ENCODE measurements around the gene ZBTB20.

Gene ZBTB20

DNA sequence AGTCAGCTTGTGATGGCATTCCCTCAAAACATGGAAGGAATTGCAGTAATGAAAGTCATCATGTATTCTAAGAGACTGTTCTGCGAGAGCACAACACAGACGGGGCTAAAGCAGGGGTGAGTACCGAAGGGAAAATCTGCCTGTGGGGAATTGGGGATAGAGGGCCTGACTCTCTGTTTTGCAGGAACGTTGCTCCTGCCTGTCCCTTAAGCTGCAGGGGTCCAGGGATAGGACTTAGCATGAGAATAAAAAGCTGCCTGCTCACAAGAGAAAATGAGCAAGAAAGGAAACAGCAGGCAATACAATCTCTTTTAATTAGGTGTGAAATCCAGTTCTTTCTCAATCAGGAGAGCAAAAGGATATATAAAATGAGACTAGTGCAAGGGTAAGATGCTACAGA lies 791.0 kb downstream of the ZBTB20 start:
- TF ChIP-seq POLR2AphosphoS5 (IDR thresholded peaks at IDR 0.05; ENCODE audit: low read depth, low read length), result no peak
- no peak for TF ChIP-seq TAF1 (IDR thresholded peaks at IDR 0.05; ENCODE audit: borderline replicate concordance, insufficient read depth, low read length)
- TF ChIP-seq SIN3A (IDR thresholded peaks at IDR 0.05; ENCODE audit: borderline replicate concordance, insufficient read depth, low read length), result no peak
- TF ChIP-seq, protein P1, sequence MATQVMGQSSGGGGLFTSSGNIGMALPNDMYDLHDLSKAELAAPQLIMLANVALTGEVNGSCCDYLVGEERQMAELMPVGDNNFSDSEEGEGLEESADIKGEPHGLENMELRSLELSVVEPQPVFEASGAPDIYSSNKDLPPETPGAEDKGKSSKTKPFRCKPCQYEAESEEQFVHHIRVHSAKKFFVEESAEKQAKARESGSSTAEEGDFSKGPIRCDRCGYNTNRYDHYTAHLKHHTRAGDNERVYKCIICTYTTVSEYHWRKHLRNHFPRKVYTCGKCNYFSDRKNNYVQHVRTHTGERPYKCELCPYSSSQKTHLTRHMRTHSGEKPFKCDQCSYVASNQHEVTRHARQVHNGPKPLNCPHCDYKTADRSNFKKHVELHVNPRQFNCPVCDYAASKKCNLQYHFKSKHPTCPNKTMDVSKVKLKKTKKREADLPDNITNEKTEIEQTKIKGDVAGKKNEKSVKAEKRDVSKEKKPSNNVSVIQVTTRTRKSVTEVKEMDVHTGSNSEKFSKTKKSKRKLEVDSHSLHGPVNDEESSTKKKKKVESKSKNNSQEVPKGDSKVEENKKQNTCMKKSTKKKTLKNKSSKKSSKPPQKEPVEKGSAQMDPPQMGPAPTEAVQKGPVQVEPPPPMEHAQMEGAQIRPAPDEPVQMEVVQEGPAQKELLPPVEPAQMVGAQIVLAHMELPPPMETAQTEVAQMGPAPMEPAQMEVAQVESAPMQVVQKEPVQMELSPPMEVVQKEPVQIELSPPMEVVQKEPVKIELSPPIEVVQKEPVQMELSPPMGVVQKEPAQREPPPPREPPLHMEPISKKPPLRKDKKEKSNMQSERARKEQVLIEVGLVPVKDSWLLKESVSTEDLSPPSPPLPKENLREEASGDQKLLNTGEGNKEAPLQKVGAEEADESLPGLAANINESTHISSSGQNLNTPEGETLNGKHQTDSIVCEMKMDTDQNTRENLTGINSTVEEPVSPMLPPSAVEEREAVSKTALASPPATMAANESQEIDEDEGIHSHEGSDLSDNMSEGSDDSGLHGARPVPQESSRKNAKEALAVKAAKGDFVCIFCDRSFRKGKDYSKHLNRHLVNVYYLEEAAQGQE (IDR thresholded peaks at IDR 0.05; ENCODE audit: insufficient read depth in 1 of 2, low read depth in 2 of 2, low read length in 2 of 2), result no peak
- TF ChIP-seq FOXP2 (optimal IDR thresholded peaks at IDR 0.05; ENCODE audit: borderline replicate concordance, extremely low read depth, extremely low read length, insufficient read depth), result no peak

DNA sequence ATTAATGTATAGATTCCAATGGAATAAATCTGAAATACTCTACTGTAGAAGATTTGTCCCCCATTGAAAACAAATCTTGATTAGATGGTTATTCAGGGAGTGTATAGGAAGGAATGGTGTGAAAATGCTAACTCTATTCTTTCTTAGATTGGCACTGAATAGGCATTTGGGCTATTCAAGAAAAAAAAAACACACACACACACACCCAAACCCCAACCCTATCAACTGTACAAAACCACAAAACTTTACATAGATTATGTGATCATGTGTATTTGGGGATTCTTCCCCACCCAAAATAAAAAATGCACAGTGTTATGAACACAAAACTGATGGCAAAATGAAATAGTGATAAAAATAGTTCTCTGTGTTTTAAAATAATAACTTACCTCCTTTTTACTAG lies 791.4 kb downstream of the ZBTB20 start:
- TF ChIP-seq SIN3A (IDR thresholded peaks at IDR 0.05; ENCODE audit: borderline replicate concordance, insufficient read depth, low read length) (no peak), TAF1 (IDR thresholded peaks at IDR 0.05; ENCODE audit: borderline replicate concordance, insufficient read depth, low read length) (no peak), FOXP2 (optimal IDR thresholded peaks at IDR 0.05; ENCODE audit: borderline replicate concordance, extremely low read depth, extremely low read length, insufficient read depth) (no peak), POLR2AphosphoS5 (IDR thresholded peaks at IDR 0.05; ENCODE audit: low read depth, low read length) (no peak)
- TF ChIP-seq, protein P1 (IDR thresholded peaks at IDR 0.05; ENCODE audit: insufficient read depth in 1 of 2, low read depth in 2 of 2, low read length in 2 of 2), result no peak

DNA sequence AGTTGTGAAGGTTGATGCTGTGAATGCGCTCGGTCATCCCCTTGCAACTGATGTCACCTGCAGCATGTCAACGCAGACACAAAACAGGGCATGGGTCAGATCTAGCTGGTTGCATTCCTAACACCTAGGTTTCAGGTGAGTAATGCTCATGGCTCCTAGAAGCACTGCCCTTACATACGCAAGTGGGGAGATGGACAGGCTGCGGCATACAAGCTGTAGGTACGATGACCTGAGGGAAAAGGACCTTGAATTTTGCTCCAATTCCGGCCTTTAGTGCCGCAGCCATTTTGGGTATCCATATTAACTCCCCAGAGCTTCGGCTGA lies 795.3 kb downstream of the ZBTB20 start:
- TF ChIP-seq, protein P1 (IDR thresholded peaks at IDR 0.05; ENCODE audit: insufficient read depth in 1 of 2, low read depth in 2 of 2, low read length in 2 of 2), result no peak
- TF ChIP-seq POLR2AphosphoS5 (IDR thresholded peaks at IDR 0.05; ENCODE audit: low read depth, low read length) (no peak), FOXP2 (optimal IDR thresholded peaks at IDR 0.05; ENCODE audit: borderline replicate concordance, extremely low read depth, extremely low read length, insufficient read depth) (no peak), TAF1 (IDR thresholded peaks at IDR 0.05; ENCODE audit: borderline replicate concordance, insufficient read depth, low read length) (no peak), SIN3A (IDR thresholded peaks at IDR 0.05; ENCODE audit: borderline replicate concordance, insufficient read depth, low read length) (no peak)

DNA sequence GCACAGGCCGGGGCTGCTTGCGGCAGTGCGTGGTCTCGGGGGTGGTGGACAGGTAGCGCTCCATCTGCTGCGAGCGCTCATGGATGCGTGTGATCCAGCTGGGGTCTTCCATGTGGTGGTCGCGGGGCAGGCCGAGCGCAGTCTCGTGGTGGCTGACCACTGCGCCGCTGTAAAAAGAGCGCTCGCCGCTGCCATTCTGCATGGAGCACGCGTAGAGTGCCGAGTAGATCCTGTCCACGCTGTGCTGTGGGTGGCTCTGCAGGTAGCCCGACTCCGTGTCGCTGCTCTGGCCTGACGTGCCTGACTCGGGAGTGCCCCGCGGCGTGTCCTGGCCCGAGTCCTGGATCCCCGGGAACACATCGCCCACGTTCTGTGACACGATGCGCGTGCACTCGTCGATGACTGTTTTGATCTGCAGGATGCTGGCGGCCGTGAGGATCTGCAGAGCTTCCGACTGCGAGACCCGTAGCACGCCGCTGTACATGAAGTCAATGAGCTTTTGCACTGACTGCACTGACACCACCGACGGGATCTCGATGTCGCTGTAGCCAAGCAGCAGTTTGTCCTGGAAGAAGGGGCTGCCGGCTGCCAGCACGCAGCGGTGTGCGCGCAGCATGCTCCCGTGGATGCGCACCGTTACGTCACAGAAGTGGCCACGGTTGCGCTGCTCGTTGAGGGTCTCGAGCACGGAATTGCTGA lies 795.8 kb downstream of the ZBTB20 start:
- TF ChIP-seq FOXP2 (optimal IDR thresholded peaks at IDR 0.05; ENCODE audit: borderline replicate concordance, extremely low read depth, extremely low read length, insufficient read depth) (no peak), TAF1 (IDR thresholded peaks at IDR 0.05; ENCODE audit: borderline replicate concordance, insufficient read depth, low read length) (no peak), POLR2AphosphoS5 (IDR thresholded peaks at IDR 0.05; ENCODE audit: low read depth, low read length) (no peak), SIN3A (IDR thresholded peaks at IDR 0.05; ENCODE audit: borderline replicate concordance, insufficient read depth, low read length) (no peak)
- TF ChIP-seq, protein P1 (IDR thresholded peaks at IDR 0.05; ENCODE audit: insufficient read depth in 1 of 2, low read depth in 2 of 2, low read length in 2 of 2), result no peak
